SIG-M5 treated with dmso at 0.1 percent for 504 hours (cell line): ENCODE results near the gene PCF11.

ENCODE experiments used
- DNase-seq: peaks from one replicate; lab custom pipeline; 2025; ENCODE audit not compliant: unreplicated experiment; lab: John Stamatoyannopoulos, UW

PCF11 gene

DNA sequence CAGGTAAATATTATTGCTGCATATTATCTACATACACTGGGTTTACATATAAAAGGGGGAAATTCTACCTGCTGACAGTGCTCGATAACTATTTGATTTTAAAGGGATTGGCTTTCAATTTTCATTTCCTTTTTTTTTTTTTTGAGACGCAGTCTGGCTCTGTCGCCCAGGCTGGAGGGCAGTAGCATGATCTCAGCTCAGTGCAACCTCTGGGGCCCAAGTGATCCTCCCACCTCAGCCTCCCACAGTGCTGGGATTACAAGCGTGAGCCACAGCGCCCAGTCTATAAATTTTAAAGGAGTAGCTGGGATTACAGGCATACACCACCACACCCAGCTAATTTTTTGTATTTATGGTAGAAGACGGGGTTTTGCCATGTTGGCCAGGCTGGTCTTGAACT is 3.2 kb upstream of the PCF11 start:
- DNase-seq: no peak

DNA sequence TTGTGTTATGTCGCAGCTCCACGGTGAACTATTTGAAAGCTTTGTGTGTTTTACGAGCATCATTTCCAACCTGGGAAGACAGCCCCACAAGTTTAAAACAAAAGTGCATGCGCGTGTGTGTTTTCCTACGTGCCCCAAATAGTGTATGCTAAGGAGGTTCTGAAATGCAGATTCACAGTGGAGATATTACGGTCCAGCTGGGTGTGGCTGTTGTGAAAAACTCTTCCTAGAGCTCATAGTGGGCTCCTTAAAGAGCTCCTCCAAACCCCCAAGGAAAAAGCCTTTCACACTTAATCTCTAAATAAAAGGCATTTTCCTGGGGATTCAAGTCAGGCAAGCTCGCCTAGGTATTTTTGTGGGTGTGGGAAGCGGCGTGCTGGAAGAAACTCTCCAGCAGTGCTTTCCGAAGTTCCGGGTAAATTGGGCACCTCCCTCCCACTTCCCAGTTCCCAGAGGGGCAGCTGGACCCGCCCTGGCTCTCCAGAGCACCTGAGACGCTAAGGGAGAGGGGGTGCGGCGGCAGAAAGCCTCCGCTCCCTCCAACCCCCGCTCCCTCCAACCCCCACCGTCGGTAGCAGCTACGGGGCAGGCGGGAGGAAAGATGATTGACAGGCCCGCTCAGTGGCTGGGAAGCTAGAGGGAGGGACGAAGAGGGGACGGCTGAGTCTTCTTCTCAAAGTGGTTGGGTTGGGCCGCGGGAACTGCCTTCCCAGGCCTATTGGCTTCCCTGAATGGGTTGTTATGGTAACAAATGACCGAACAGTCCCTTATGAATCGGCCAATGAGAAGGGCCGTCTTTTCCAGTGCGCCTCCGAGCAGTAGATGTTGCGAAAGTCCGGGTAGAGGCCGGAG is 561 bp upstream of the PCF11 start:
- peak; percentile 99 for DNase-seq

DNA sequence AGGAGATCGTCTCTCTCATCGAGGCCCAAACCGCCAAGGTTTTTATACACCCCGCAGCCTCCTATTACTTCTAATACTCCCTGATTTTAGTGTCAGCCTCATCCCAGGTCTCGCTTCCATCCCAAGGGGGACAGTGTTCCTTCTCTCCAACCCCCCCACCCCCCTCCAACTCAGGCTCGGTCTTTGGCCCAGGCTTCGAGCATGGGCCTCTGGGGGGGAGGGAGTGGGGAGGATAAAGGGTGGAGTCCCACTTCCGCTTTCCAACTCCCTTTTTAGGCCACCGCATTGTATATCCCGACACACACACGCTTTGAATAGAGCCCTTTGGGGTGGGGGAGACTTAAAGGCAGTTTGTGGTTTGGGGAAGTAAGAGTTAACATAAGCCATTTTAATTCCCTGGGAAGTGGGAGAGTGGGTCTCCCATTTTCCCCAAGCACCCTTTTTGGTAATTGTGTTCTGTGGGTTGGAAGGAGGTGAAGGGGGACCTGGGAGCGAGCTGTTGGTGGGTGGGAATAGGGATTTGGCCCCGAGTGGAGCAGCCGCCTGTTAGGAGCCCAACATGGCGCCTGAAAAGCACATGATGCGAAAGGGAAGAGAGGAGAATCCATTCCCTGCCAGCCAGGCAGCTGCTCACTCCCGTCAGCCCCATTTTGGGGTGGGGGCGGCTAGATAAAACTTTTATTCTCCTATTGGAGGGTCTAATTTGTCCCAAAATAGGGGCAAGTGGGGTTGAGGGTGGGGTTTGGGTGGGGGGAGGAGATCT is 844 bp downstream of the PCF11 start:
- peak; percentile 93 for DNase-seq

DNA sequence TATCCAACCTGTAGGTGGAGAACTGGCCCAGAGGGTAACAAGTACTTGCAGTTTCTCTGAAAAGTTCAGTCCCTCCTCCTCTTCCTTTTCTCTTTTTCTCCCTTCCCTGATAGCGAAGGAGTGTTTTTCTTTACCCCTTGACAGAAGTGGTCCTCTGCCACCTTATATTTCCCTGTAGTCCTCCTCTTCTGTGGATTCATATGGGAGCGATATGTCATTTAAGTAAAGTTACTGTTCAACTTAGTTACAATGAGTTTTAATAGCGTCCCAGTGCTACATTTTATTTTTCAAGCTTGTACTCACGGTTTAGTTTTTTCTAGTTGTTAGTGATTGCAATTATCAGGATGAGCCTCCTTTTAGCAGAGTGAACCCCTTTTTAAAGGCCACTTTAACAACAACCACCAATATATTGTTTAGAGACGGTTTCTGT is 1.4 kb downstream of the PCF11 start:
- peak; percentile 69 for DNase-seq

DNA sequence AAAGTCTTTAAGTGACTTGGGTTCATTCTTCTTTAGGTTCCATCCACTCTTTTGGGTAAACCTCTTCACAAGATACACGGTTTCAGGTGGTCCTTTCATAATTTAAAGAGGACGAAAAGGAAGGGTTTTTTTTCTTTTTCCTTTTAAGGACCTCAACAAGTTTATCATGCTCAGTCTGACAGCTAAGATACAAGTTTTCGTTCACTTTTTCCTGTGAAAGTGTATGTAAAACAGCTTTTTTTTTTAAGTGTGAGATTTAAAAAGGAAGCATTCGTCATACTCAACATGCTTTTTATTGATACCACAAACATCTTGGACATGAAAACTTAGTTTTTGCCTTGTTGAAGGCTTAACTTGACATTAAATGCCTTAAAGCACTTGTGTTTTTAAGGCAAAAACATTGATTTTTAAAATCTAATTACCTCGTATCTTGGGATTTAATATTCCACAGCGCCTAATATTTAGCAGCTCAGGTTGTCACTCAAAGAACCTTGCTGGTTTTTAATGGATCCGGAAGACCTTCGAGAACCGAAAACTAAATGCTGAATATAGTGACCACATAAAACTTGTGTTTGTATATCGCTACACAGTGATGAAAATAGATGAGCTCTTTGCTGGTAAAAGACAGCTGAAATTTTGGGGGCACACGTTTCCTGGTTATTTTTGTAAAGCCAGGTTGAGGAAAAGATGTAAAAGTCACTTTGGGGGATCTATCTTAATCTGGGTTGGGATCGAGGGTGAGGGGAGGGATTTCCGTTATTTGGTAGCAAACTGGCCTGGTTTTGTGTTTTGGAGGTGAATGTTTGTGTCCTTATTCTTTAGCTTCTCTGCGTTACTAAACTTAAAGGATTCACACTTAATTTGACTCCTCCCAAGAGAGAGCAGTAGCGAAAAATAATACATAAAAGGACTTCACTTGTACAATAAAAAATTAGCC is 2.3 kb downstream of the PCF11 start:
- DNase-seq: no peak

DNA sequence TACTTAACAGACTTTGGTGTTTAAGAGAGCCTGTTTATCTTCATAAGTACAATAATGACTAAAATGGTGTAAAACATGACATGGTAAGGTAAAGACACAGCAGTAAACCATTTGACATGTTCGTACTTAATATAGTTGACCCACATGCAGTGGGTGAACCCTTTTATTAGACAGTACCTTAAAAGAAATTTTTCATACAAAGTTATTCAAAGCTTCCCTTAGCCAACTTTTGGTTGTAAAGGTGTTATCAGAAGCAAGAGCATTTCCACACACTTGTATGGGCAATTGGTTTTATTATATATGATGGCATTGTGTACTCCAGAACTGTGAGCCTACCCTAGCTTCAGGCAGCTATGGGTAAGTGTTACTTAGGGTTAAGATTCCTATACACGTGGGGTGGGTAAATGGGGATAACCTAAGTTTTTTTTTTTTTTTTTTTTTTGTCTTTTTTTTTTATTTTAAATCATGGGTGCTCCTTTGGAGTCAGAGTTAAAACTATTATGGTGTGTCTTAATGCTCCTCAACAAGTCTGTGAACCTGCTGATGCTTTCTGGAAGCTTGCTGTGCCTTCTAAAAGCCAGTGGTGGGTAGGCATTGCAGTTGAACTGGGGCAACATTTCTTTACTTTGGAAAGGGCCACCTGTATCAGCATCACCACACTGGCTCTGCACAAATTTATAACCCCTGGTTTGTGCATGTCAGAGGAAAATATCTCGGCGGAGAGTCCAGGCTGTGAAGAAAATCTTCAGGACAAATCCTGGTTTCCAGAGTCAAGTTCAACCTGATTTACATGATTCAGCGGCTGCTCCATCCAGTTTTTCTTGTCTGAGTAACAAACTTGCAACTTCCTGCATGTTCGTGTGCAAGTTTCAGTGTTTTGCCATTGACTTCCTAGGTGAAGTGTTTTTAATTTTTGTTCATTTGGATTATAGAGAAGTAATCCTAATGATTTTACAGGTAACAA is 3.3 kb downstream of the PCF11 start:
- peak; percentile 58 for DNase-seq

DNA sequence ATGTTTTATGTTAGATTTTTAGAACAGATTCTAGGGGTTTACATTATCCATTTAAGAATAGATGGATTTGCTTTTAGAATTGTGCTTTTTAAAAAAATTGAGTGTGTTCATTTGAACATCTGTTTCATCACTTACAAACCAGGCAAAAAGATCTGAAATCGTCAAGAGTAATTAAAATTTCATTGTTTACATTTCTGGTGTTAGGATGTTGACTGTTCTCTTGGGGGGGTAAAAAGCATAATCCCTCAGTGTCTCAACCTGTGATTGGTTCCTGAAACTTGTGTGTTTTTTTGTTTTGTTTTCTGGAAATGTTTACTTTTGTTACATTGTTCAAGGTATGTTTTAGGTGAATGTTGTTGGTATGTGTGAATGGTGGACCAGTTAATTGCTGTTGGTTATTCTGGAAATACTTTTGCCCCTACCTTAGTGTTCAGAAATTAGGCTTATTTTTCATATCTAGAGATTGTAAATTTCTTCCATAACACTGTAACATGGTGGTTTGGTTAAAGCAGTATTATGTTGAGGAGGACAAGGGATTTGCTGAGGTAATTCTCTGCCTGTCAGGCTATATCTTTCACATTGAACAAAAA is 4.8 kb downstream of the PCF11 start:
- DNase-seq: no peak

DNA sequence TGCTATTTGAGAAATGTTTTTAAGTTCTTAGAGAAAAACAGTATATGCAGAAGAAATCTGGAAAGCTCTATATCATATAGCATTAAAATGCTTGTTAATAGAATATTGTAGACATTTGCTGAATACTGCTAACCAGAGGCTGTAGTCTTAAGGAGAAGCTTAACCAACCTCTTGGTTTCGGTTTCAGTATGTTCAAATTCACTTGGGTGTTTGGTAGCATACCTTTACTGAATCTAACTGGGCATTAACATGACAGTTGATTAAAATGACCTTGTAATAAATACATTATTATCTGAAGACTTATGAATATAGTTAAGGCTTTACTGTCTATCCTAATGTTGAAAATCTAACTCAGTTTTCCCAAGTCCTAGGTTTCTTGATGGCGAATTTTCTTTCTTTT is 5.4 kb downstream of the PCF11 start:
- no peak for DNase-seq

DNA sequence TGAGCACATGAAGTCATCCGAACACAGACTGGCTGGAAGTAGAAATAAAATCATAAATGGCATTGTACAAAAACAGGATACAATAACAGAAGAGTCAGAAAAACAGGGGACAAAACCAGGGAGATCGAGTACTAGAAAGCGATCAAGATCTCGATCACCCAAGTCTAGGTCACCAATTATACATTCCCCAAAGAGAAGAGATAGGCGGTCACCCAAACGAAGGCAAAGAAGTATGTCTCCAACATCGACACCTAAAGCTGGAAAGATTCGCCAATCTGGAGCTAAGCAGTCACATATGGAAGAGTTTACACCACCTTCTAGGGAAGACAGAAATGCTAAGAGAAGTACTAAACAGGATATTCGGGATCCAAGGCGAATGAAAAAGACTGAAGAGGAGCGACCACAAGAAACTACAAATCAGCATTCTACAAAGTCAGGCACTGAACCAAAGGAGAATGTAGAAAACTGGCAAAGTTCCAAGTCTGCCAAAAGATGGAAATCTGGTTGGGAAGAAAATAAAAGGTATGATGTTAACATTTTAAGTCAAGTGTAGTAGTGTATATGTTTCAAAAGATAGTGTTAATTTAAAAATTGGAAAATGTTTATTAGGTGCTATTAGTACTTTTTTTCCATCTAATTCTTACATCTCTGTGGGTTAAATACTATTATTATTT is 9.4 kb downstream of the PCF11 start:
- DNase-seq: no peak

DNA sequence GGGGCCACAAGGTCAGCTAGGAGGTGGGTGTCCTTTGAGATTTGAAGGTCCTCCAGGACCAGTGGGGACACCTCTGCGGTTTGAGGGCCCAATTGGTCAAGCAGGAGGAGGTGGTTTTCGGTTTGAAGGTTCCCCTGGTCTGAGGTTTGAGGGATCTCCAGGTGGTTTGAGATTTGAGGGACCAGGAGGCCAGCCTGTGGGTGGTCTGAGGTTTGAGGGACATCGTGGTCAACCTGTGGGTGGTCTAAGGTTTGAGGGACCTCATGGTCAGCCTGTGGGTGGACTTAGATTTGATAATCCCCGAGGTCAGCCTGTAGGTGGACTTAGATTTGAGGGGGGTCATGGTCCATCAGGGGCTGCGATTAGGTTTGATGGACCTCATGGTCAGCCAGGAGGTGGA is 11.8 kb downstream of the PCF11 start:
- no peak for DNase-seq

DNA sequence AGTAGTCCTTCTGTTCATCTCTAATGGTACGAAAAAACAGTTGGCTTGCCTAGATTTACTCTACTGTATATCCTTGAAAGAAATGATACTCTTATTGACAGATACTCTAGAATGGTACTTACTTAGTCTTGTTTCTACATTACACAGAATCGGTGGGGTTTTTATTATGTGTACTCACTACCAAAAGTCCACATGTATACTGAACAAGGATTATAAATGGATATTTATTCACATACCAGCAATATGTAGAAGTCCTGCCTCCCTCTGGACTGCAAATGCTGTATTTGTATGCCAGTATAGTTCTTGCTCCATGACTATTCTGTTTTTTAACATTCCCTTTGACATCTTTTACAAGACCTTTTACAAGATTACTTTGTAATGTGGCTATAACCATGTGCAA is 13.9 kb downstream of the PCF11 start:
- no peak for DNase-seq

DNA sequence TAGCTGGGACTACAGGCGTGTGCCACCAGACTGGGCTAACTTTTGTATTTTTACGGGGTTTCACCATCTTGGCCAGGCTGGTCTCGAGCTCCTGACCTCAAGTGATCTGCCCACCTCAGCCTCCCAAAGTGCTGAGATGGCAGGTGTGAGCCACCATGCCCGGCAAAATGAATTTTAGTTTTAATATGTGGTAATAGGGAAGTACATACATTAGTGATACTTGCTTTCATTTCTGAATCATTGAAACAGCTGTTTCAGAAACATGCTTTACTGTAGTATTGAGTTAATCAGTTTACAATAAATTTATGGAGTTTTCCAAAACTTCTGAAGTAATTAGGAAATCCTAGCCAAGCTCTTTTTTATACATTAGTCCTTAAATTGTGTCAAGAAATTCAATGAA is 15.6 kb downstream of the PCF11 start:
- DNase-seq: no peak

DNA sequence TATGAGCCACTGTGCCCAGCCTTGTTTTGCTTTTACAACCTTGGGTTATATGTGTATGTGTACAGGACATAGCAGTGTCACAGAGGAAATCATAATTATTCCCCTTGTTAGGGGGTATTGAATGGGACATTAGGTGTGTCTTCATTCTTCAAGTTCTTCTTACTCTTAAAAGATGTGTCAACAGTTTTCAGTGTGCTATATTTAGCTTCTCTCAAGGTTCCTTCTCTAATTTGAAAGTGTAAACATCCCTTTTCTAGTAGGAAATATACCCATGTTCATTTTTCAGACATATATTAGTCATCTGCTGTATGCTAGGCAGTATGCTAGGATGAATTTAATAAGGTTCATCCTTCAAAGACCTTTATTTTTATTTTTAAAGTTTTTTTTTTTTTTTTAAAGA is 17.1 kb downstream of the PCF11 start:
- DNase-seq: peak; percentile 43

DNA sequence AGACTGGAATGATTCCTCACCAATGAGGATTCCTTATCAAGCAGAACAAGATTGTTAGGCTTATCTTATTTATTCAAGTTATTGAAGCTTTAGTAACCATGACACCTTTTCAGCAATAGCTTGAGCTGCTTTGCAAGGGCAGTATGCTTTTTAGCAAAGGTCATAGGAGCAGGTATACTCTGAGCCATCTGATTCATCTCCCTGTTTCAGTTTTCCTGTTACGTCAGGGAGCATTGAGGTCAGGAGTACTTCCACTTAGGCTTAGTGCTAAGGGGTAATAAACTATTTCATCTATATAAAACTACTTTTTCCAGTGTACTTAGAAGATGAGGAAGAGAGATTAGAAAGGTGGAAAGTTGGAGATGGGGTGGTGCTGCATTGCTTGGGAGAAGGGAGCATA is 18.9 kb downstream of the PCF11 start:
- DNase-seq: no peak

DNA sequence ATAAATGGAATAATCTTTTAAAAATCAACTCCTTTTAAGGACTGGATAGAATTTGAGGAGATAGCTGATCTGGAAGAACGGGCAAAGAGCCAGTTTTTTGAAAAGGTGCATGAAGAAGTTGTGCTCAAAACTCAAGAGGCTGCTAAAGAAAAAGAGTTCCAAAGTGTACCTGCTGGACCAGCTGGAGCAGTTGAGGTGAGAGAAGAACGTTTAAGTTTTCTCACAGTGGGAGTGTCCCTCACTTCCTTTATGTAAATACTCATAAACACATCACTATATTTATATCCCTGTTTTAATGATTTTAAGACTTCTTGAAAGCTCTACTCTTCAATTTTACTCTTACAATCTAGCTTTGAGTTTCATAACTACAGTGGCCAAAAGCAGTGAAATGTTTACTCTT is 24.9 kb downstream of the PCF11 start:
- DNase-seq: no peak

DNA sequence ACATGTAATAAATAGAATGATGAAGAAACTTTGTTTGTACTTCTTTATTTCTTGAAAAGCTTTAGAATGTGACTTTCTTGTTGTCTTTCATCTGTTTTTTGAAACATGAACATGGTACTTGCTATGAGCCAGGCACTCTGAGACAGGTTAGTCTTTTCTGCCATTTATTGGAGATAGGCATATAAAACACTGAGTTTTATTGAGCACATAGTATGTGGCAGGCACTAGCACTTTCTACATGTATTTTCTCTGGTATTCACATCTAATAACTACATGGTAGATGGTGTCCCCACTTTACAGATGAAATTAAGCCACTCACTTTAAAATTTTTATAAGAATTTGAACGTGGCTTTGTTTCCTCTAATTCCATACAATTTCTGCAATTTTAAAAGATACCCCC is 28.8 kb downstream of the PCF11 start:
- no peak for DNase-seq

DNA sequence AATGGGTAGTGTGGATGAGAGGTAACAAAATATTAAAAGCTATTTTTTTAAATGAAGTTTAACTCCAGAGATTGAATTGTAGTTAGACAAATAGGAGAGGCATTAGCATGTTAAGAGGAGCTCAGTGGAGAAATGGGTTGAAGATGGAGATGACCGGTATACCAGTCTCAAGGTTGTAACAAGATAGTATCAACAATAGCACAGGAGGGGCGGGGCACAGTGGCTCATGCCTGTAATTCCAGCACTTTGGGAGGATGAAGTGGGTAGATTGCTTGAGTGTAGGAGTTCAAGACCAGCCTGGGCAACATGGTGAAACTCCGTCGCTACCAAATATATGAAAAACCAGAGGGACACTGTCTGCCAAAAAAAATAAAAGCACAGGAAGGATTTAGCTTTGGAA is 30.5 kb downstream of the PCF11 start:
- no peak for DNase-seq

DNA sequence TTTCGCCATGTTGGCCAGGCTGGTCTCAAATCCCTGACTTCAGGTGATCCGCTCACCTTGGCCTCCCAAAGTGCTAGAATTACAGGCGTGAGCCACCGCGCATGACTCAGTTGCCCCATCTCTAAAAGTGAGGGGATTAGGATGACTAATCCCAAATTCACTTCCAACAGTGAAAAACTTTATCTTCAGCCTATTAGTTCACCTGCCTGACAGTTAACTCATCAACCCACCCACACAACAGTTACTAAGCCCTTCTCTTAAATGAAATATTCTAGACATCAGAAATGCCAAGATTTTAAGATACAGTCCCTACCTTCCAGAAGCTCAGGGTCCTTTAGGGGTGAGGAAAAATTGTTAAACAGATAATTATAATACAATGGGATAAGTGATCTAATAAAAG is 34.6 kb downstream of the PCF11 start:
- DNase-seq: no peak

DNA sequence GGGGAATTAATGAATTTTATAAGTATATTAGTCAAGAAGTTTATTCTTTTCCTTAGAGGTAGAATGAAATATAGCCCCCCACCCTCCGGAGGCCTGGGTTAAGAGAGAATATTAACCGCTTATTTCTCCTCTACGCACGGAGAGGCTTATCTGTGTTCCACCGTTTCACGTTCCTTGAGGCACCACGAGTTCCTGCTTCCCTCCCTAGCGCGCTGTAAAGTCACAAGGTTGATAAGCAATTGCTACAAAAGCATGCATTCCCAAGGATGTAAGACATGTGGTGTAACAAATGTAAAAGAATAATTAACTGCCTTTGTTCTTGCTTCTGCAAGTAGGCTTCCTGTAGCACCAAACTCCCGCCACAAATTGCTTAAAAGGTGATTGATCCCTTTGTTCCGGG is 35.1 kb downstream of the PCF11 start:
- DNase-seq: no peak
